ENCODE results near the gene HMG20B. TPM values are rescaled to one million over a fixed set of nuclear protein-coding genes. Genes with fewer than 3 reads are reported as not detected.

HMG20B gene
- total and polyA plus RNA-seq, 2 of the 8 experiments (the other 6 are each of a cell fraction or from before 2014, with no cell fraction given): 42.9 to 74.2 TPM

- no peak for TF ChIP-seq CHD7 (IDR thresholded peaks at IDR 0.05; ENCODE audit: insufficient replicate concordance, low read length)
- TF ChIP-seq MAX (IDR thresholded peaks at IDR 0.05): no peak
- no peak for TF ChIP-seq HDAC2 (IDR thresholded peaks at IDR 0.05; ENCODE audit: borderline replicate concordance in 1 of 2, low read depth in 2 of 2, low read length in 2 of 2)
- TF ChIP-seq SRF (IDR thresholded peaks at IDR 0.05; ENCODE audit: low read depth, low read length): no peak
- TF ChIP-seq KDM1A (IDR thresholded peaks at IDR 0.05; ENCODE audit: borderline replicate concordance, low read length): no peak
- TF ChIP-seq ZNF274 (IDR thresholded peaks at IDR 0.05; ENCODE audit: borderline replicate concordance, extremely low read depth, low read length): no peak
- TF ChIP-seq MAFK (IDR thresholded peaks at IDR 0.05; ENCODE audit: low read depth, low read length): no peak
- no peak for TF ChIP-seq SP1 (IDR thresholded peaks at IDR 0.05; ENCODE audit: low read depth, low read length)
- no peak for TF ChIP-seq HDAC6 (IDR thresholded peaks at IDR 0.05; ENCODE audit: low read depth, low read length)
- TF ChIP-seq SP4 (IDR thresholded peaks at IDR 0.05; ENCODE audit: low read length): no peak
- no peak for TF ChIP-seq JUND (IDR thresholded peaks at IDR 0.05; ENCODE audit: low read length)
Observed at GRCh38 chr19:3591876-3592613, 19.3 kb downstream of the HMG20B start (continued).
